Measurements from ENCODE around the gene KRT12. TPM values are rescaled to one million over a fixed set of nuclear protein-coding genes. Genes with fewer than 3 reads are reported as not detected.

Gene KRT12
- polyA plus RNA-seq, 3 donors, result not detected

- DNase-seq (ENCODE audit: extremely low read depth in 1 of 11, low read depth in 9 of 11, low spot score in 4 of 11), result no peak
Observed at GRCh38 chr17:40852364-40852763, 14.7 kb downstream of the KRT12 start.

GRCh38 chr17:40850293-40850972 lies 16.6 kb downstream of the KRT12 start:
- no peak for DNase-seq (ENCODE audit: extremely low read depth in 1 of 11, low read depth in 9 of 11, low spot score in 4 of 11)

GRCh38 chr17:40849723-40850122 lies 17.3 kb downstream of the KRT12 start:
- no peak for DNase-seq (ENCODE audit: extremely low read depth in 1 of 11, low read depth in 9 of 11, low spot score in 4 of 11)

- no peak for DNase-seq (ENCODE audit: extremely low read depth in 1 of 11, low read depth in 9 of 11, low spot score in 4 of 11)
Observed at GRCh38 chr17:40848583-40849235, 18.3 kb downstream of the KRT12 start.

GRCh38 chr17:40846515-40847144 lies 20.4 kb downstream of the KRT12 start:
- no peak for DNase-seq (ENCODE audit: extremely low read depth in 1 of 11, low read depth in 9 of 11, low spot score in 4 of 11)

DNA sequence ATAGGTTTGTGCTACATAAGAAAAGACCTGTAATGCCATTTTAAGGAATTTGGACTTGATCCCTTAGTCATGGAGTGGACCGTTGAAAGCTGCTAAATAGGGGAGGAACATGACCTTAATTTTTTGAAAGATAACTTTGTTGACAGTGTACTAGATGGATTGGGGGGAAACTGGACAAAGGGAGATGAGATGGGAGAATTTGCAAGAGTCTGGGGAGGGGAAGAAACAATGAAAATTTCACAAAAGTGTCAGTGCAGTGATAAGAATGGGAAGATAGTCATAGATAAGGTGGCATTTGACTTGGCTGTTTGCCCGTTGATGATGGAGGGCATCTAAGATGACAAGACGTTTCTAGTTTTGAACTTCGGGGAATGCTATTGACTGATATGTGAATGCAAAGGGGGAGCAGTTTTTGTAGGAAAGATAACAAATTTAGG lies 22.3 kb downstream of the KRT12 start:
- DNase-seq (ENCODE audit: extremely low read depth in 1 of 11, low read depth in 9 of 11, low spot score in 4 of 11), result no peak

DNA sequence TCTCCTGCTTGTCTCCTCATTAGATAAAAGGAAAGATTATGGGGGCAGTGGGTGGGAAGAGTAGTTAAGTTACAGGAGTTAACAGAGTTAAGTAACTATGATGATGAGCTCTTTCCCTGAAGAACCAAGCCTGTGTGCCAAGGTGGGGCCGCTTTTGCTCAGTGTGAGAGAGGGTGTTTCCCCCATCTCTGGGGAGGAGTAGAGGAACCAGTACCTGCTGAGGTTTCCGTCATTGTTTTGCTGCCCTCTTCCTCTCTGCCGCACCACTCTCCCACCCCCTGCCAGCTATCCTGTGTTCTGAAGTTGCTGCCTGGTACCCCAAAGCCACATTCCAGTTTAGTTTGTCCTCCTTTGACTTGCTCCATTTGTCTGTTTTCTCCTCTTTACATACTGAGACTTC lies 23.8 kb downstream of the KRT12 start:
- DNase-seq (ENCODE audit: extremely low read depth in 1 of 11, low read depth in 9 of 11, low spot score in 4 of 11), result no peak

DNA sequence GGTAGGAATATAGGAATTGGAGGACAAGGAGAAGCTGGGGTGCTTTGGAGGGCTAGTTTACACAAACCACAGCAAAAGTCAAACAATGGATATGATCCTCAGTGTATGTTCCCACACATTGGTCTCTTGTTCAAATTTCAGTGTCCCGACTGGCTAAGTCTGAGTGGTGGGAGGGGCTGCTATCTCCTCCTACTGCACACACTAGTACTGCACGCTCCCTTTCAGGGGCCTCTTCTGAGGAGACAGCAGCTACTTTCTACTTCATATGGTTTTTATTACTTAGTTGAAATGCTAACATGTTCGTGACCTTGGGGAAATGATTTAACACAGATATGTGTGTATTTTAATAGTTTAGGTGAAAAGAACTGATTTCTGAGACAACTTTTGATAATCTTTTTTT lies 25.8 kb downstream of the KRT12 start:
- DNase-seq (ENCODE audit: extremely low read depth in 1 of 11, low read depth in 9 of 11, low spot score in 4 of 11), result no peak

GRCh38 chr17:40839194-40839593 lies 27.8 kb downstream of the KRT12 start:
- no peak for DNase-seq (ENCODE audit: extremely low read depth in 1 of 11, low read depth in 9 of 11, low spot score in 4 of 11)

- no peak for DNase-seq (ENCODE audit: extremely low read depth in 1 of 11, low read depth in 9 of 11, low spot score in 4 of 11)
Observed at GRCh38 chr17:40836020-40836419, 31.0 kb downstream of the KRT12 start.

GRCh38 chr17:40833882-40834281 lies 33.1 kb downstream of the KRT12 start:
- DNase-seq (ENCODE audit: extremely low read depth in 1 of 11, low read depth in 9 of 11, low spot score in 4 of 11), result no peak

DNA sequence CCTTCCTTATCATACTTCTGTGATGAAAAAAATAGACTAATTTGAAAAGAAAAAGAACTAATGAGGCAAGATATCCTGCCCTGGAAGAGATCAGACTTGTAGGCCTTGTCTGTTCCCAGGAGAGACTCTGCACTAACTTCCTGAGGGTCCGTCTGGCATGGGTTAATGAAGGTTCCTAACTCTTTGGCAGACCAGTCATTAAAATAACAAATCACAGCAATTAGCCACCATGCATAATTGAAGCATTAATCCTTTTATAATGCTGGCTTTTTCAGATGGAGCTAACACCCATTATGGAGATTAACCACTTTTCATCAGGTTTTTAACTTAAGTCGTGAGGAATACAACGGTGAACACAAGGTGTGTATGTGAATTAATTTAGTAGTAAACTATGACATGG lies 34.2 kb downstream of the KRT12 start:
- no peak for DNase-seq (ENCODE audit: extremely low read depth in 1 of 11, low read depth in 9 of 11, low spot score in 4 of 11)

- DNase-seq (ENCODE audit: extremely low read depth in 1 of 11, low read depth in 9 of 11, low spot score in 4 of 11), result no peak
Observed at GRCh38 chr17:40830085-40830776, 36.8 kb downstream of the KRT12 start.

- DNase-seq (ENCODE audit: extremely low read depth in 1 of 11, low read depth in 9 of 11, low spot score in 4 of 11), result no peak
Observed at GRCh38 chr17:40828454-40829044, 38.5 kb downstream of the KRT12 start.

GRCh38 chr17:40827746-40828453 lies 39.1 kb downstream of the KRT12 start:
- no peak for DNase-seq (ENCODE audit: extremely low read depth in 1 of 11, low read depth in 9 of 11, low spot score in 4 of 11)

DNA sequence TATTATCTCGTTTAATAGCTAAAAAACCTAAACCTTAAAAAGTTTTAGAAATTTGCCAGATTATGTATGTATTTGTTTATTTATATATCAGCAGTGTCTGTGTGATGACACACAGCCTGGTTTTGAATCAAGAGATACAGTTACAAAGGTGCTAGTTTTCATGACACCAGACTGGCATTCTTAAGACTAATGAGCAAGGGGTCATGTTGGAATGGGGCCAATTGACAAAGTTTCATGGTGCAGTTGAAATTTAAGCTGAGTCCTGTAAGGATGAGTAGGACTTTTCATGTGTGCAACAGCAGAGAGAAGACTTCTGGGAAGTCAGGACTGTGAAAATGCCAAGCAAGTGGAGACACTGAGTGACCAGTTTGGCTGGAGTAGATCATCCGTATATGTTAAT lies 41.4 kb downstream of the KRT12 start:
- DNase-seq (ENCODE audit: extremely low read depth in 1 of 11, low read depth in 9 of 11, low spot score in 4 of 11), result peak in 5 of 11 donors; percentile 22 to 42 (median 38)

- DNase-seq (ENCODE audit: extremely low read depth in 1 of 11, low read depth in 9 of 11, low spot score in 4 of 11), result no peak
Observed at GRCh38 chr17:40824015-40824832, 42.8 kb downstream of the KRT12 start.
